GM18909 (cell line): ENCODE results near the gene SEMA3D.

ENCODE experiments used
- ATAC-seq: cut with Tn5 transposase; IDR thresholded peaks from one replicate; pipeline ENCODE4 v1.9.1; 2021; ENCODE audit warnings: mild to moderate bottlenecking; ENCODE audit not compliant: unreplicated experiment, poor library complexity

The SEMA3D gene

DNA sequence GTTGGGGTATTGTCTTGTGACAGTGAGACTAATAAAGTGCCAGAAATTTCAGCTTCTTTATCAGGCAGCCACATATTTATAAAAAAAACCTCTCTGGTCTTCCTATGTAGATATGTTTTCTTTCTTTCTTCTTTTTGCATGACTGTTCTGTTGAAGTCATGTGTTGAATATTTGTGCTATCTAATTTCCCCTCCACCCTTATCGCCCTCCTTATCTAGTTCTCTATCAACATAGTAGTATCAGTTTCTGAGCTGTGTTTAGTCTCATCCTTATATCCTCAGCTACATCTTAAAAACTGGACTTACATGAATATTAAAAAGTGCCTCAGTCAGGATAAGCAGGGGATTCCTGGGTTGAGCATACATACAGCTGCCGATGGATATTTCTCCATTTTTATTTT lies 53.9 kb downstream of the SEMA3D start:
- ATAC-seq: no peak

GRCh38 chr7:85130702-85131101 lies 56.2 kb downstream of the SEMA3D start:
- ATAC-seq: no peak

GRCh38 chr7:85126383-85126782 lies 60.5 kb downstream of the SEMA3D start:
- no peak for ATAC-seq

DNA sequence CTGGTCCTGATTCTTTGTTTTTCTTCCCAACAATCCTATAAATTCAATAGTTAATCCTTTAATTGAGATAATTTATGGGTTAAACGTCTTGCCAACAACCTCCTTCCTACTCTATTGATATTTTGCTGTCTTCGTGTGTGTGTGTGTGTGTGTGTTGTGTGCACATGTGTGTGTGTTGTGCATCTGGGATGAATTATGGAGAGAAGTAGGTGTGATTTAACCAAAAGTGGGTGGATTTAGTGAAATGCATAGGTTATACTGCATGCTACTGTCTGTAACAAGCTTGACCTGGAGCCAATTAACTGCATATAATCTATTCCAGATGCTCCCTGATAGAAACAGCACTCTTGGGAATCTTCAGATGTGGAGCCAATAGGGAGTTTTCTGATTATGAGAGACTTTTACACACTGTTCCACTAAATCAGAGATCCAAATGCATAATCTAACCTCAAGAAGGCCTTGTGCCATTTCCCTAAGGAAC lies 61.2 kb downstream of the SEMA3D start:
- ATAC-seq: no peak

DNA sequence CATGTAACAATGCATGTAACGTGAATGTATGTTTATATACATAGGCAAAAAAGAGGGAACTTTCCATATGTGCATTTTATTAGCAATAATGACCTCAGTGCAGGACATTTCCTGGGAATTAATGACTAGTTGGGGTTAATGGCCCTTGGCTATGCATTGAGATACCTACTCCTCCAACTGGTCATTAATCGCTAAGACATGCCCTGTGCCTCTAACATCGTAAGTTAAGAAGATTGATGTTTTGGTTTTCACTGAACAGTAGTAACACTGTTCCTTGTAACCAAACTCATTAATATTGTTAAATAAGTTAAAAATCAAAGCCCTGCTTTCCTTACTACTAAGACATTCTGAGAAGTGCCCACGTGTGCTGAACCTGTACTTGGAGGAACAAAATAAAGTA lies 61.7 kb downstream of the SEMA3D start:
- ATAC-seq: no peak

GRCh38 chr7:85119934-85120333 lies 66.9 kb downstream of the SEMA3D start:
- ATAC-seq: no peak

DNA sequence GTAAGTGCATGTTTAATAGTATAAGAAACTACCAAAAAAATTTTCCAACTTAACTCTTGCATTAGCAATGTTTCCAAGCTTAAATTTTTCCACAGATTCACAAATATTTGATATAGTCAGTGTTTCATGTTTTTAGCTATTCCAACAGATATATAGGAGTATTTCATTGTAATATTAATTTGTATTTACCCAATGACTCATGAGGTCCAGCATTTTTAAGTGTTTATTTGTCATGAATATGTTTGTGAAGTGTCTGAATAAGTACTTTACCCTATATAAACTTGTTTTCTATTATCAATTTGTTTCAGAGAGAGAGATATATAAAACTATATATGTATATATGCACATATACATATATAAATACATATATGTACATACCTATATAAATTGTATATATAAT lies 71.0 kb downstream of the SEMA3D start:
- ATAC-seq: no peak

DNA sequence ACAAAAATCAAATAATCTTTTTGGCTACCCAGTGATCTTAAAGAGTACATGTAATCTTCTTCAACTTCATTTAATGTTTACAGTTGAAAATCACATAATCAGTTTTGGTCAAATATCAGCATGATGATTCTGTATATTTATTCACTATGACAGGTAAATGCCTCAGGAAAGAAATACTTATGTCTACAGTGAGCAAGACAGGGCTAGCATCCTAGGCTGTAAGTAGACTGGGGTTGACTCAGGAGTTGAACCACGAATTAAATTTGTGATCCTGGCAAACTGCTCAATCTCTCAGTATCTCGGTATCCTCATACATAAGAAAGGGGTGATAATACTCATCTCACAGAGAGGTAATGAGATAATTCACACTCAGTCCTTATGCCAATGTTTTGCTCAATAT lies 71.8 kb downstream of the SEMA3D start:
- no peak for ATAC-seq

DNA sequence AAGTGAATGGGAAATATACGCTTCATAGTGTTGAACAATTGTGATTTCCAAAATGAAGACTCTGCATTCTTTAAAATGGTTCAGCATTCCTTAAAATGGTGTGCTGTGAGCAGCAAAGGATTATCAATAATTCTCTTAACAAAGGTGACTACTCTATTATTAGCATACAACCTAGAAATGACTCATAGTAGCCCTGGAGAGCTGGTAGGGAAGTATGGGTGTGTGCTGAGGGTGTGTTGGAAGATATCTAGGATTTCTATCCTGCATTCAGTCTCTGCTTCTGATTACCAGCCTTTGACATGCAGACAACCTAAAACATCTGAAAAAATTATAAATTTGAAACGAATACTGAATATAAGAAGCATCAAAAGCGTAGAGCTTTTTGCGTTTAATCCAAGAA lies 72.5 kb downstream of the SEMA3D start:
- no peak for ATAC-seq

DNA sequence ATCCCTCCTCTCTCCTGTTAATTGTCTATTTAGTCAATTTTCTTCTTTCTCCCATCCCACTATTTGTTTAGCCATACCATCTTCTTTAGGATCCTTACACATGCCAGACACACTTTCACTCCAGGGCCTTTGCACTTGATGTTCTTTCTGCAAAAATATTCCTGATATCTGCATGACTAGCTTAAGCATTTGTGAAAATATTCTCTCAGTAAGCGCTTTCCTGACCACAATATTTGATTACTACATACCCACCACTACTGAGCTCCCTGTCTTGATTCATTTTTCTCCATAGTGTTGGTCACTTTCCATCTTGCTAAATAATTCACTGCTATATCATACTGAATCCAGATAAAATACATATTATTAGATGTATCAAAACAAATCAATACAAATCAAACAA lies 75.1 kb downstream of the SEMA3D start:
- no peak for ATAC-seq

- ATAC-seq: no peak
Measured at GRCh38 chr7:85106719-85107118, 80.1 kb downstream of the SEMA3D start.

DNA sequence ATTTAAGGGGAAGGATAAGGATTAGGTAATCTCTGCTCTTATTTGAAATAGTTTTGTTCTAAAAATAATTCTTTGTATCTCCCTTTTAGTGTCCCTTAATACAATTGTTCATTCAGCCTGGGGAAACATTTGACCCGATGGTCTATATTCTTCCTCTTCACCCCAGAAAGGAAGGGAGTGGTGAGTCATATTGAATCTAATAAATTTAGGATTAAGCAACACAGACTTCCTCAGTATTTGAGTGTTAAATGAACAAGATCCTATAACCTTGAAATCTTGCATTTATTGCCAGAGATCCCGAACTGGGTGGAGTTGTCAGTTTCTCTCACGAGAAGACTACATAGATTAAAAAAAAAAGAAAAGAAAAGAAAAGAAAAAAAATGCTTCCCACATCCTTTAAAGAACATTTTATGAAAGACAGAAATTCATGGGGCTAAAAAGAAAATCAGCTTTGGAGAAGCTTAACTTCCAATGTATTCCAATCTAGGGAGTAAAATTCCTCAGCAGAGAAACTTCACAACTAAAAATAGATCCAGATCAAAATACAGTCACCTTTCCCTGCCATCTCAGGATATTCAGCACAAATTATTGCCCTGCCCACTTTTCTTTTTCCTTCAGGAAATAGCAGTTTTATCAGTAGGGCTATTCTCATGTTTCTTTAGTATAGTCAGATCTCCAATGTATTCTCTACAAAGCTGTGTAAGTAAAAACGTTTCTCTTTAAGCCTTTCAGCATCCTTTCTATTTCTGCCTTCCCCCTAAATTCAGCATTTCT lies 82.2 kb downstream of the SEMA3D start:
- no peak for ATAC-seq

- ATAC-seq: no peak
Measured at GRCh38 chr7:85103962-85104361, 82.9 kb downstream of the SEMA3D start.

GRCh38 chr7:85103357-85103756 lies 83.5 kb downstream of the SEMA3D start:
- no peak for ATAC-seq

DNA sequence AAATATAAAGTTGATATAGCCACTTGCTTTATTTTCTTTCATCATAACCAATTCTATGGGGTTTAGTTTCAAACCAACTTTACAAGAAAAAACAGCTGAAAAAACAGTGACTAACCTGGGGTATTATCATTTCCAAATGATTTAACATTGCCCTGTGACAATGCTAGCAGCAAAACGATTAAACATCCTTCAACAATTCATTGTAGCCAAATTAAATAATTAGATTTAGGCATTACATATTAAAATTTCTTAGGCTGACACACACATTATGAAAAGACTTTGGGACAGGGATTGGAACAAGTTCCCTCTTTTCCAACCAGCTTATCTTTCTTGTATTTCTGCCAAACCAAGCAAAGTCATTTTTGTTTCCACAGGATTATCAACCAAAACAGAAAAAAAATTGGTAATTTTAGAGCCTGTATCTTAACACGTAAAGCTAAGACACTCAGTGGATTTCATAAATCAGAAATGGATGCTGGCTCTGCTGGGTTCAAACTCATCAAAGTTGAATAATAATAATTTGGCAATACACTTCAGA lies 84.0 kb downstream of the SEMA3D start:
- ATAC-seq: no peak

DNA sequence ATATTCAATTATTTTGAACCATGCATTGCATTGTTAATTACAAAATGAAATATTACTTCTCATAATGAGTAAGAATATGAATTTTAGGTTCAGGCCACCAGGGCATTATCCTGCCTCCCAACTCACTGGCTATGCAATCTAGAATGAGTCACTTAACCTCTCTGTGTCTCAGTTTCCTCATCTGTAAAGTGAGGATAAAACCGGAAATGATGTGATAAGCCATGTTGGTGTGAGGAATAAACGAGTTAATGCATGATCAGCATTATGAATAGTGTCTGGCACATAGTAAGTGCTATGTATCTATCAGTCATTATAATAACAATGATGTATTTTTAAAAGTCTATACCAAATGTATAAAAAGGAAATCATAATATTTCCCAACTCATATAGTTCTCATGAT lies 85.5 kb downstream of the SEMA3D start:
- ATAC-seq: no peak

- ATAC-seq: no peak
Measured at GRCh38 chr7:85097844-85098243, 89.0 kb downstream of the SEMA3D start.

- ATAC-seq: no peak
Measured at GRCh38 chr7:85095806-85096205, 91.0 kb downstream of the SEMA3D start.

- ATAC-seq: no peak
Measured at GRCh38 chr7:85095366-85095765, 91.5 kb downstream of the SEMA3D start.

- ATAC-seq: no peak
Measured at GRCh38 chr7:85094046-85094725, 92.7 kb downstream of the SEMA3D start.

DNA sequence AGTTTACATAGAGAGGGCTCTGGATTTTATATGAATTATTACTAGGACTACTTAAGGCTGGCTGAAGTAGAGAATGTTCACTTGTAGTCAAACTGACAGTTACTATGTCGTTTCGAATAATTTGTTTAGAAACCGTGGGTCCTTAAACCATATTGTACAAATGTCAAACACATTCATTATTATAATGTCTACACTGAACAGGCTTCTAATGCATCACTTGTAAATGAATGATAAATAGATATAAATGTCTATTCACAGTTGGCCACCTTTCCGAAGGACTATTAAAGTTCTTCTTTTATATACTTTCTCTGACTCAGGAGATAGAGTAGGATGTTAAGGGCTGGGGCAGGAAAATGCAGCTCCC lies 95.3 kb downstream of the SEMA3D start:
- ATAC-seq: no peak
